ENCODE results near the gene MT1A. TPM values are rescaled to one million over a fixed set of nuclear protein-coding genes. Genes with fewer than 3 reads are reported as not detected.
"Not testable (repeated sequence)": the region's sequence is repeated elsewhere in the genome, so short reads cannot be mapped to it uniquely, and the experiment has no call there.

Gene MT1A
- total RNA-seq, 6 experiments from 2014 or later = 0.50 to 1.5 TPM; not detected in 4

DNA sequence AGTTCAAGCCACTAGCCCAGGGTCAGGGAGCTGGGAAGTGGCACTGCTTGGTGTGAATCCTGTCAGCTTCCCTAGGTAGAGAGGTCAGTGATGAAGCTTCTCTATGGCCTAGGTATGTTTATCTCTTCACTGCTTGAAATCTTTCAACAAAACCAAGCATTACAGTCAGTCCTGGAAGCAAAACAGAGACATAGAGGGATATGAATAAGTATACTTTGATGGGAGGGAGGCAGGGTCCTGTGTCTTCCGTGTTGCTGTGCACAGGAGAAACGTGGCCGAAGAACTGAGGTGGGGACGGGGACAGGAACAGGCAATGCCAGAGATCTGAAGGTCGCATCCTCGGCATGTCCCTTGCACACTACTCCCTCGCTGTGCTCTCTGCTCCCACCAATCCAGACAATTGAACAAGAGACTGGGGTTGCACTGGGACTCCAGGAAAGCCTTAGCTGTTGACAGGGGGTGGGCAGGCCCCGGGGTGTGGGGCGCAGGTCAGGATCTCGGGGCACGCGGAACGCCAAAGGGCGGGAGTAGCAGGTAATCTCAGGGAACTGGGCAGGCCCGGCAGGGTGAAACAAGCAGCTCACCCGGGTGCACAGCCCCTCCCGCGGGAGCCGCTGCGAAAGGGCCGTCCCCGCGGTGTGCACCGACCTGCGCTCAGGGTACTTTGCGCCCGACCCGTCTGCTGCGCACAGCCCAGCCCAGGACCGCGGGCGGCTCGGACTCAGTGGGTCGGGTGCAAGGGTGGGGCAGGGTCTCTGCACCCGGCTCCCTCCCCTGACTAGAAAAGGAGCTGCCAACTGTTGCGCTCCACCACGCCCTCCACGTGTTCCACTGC is 30.8 kb downstream of the MT1A start, which contains the start of gene MT1H:
Gene MT1H (plus strand): TSS at position 810 of the 835 bp plus-strand sequence. CDS start 71 bp downstream, outside the sequence.
- Mint-ChIP-seq H3K27me3 (ENCODE audit: insufficient read depth) (peaks cover 74% of the 10 kb centered on the region), H3K36me3 (ENCODE audit: low read depth) (no peaks in the 10 kb centered on the region; the same call in 1 of the 2 replicates), H3K4me1 (ENCODE audit: low read depth) (peaks cover 6% of the 10 kb centered on the region; the same call in 1 of the 2 replicates), H3K9me3 (no peaks in the 10 kb centered on the region), H3K4me3 (no peak within 1 kb of the TSS), H3K27ac (no peak within 1 kb of the TSS)
- DNase-seq = no peak
- TF ChIP-seq, protein P1, sequence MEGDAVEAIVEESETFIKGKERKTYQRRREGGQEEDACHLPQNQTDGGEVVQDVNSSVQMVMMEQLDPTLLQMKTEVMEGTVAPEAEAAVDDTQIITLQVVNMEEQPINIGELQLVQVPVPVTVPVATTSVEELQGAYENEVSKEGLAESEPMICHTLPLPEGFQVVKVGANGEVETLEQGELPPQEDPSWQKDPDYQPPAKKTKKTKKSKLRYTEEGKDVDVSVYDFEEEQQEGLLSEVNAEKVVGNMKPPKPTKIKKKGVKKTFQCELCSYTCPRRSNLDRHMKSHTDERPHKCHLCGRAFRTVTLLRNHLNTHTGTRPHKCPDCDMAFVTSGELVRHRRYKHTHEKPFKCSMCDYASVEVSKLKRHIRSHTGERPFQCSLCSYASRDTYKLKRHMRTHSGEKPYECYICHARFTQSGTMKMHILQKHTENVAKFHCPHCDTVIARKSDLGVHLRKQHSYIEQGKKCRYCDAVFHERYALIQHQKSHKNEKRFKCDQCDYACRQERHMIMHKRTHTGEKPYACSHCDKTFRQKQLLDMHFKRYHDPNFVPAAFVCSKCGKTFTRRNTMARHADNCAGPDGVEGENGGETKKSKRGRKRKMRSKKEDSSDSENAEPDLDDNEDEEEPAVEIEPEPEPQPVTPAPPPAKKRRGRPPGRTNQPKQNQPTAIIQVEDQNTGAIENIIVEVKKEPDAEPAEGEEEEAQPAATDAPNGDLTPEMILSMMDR (IDR thresholded peaks at IDR 0.05) = no peak

DNA sequence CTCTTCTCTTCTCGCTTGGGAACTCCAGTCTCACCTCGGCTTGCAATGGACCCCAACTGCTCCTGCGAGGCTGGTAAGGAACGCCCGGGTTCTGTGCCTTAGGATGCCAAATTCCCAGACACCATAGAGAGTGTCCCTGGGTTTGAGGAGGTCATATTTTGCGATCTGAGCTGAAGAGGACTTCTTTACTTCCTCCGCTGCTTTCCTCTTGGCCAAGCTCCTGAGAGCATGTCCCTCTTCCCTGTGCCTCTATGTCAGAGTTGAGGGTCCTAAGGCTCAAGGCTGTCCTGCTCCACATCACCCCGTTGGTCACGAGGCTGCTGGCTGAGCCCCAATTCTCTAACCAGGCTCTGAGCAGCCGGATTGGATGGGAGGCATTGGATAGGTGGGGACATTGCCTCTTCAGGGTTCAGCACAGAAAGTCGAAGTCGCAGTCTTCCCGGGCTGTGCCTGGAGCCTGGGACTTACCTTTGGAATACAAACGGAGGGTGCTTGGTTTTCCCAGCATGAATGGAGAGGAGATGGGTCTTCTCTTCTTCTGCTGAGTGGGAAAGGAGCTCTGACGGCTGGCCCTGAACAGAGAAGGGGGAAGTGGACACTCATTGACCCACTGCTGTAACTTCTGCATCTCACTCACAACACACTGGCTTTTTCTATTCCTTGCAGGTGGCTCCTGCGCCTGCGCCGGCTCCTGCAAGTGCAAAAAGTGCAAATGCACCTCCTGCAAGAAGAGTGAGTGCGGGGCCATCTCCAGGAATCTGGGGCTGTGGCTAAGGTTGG is 31.6 kb downstream of the MT1A start:
- peaks cover 7% of the 10 kb centered on the region; the same call in 1 of the 2 replicates for H3K4me1 Mint-ChIP-seq (ENCODE audit: low read depth)
- DNase-seq = no peak
- TF ChIP-seq, protein P1 (IDR thresholded peaks at IDR 0.05) = no peak
- peaks cover 72% of the 10 kb centered on the region for H3K27me3 Mint-ChIP-seq (ENCODE audit: insufficient read depth)
- no peak overlapping the region for H3K4me3 Mint-ChIP-seq
- H3K36me3 Mint-ChIP-seq (ENCODE audit: low read depth) = no peaks in the 10 kb centered on the region; the same call in 1 of the 2 replicates
- H3K9me3 Mint-ChIP-seq = no peaks in the 10 kb centered on the region
- no peak overlapping the region for H3K27ac Mint-ChIP-seq

DNA sequence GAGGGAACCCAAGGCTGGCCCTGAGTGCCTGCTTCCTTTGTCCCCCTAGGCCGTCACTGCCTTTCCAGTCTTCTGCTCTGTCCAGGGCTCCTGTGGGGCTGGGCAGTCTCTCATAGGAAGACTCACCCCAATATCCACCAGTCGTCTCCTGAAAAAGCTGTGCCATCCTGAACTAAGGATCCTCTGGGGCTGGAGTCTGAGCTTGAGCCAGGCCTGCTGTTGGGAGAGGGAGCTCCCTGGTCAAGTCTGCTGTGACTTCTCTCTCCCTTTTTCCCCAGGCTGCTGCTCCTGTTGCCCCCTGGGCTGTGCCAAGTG is 32.1 kb downstream of the MT1A start:
- H3K27me3 Mint-ChIP-seq (ENCODE audit: insufficient read depth) = peaks cover 71% of the 10 kb centered on the region

DNA sequence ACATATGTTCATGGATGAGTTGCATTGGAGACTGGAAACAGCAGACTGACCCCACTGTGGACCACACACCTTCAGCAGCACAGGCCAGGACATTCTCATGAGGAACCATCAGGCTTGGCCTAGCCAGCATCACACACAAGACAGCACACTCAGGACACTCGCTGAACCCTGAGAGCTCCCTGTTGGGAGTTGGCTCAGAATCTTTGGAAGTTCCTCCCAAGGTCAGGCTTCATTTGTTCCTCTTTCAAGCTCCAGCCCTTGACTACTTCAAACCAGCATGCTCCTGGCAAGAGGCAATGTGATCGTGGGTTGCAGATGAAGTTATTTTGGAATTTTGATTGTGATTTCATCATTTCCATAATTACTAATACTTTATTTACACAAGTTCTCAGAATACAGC is 33.2 kb downstream of the MT1A start:
- not testable (repeated sequence) for H3K36me3 Mint-ChIP-seq (ENCODE audit: low read depth); H3K9me3 Mint-ChIP-seq; H3K27ac Mint-ChIP-seq; H3K4me1 Mint-ChIP-seq (ENCODE audit: low read depth); DNase-seq; H3K4me3 Mint-ChIP-seq
- peaks cover 66% of the 10 kb centered on the region for H3K27me3 Mint-ChIP-seq (ENCODE audit: insufficient read depth)

More for the DNA sequence above, 32.1 kb downstream of the MT1A start:
- peaks cover 7% of the 10 kb centered on the region; the same call in 1 of the 2 replicates for H3K4me1 Mint-ChIP-seq (ENCODE audit: low read depth)
- H3K36me3 Mint-ChIP-seq (ENCODE audit: low read depth) = no peaks in the 10 kb centered on the region; the same call in 1 of the 2 replicates
- H3K4me3 Mint-ChIP-seq = no peak overlapping the region
- DNase-seq = no peak
- H3K9me3 Mint-ChIP-seq = no peaks in the 10 kb centered on the region
- TF ChIP-seq, protein P1 (IDR thresholded peaks at IDR 0.05) = no peak
- H3K27ac Mint-ChIP-seq = no peak overlapping the region

DNA sequence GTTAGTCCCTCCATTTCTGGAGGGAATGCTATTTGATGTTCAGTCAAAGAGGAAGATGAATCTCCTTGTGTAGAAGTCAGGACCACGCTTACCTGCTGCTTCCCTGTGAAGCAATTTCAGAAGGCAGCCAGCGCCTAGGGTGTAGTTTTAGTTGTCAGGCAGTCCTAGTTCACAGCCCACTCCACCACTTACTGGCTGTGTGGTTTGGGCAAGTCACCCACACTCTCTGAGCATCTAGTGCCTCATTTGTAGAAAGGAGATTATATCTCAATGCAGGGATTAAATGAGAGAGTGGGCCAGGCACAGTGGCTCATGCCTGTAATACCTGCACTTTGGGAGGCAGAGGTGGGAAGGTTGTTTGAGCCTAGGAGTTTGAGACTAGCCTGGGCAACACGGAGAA is 33.7 kb downstream of the MT1A start:
- not testable (repeated sequence) for H3K36me3 Mint-ChIP-seq (ENCODE audit: low read depth); H3K27ac Mint-ChIP-seq; H3K4me1 Mint-ChIP-seq (ENCODE audit: low read depth); DNase-seq; H3K9me3 Mint-ChIP-seq; H3K4me3 Mint-ChIP-seq
- H3K27me3 Mint-ChIP-seq (ENCODE audit: insufficient read depth) = peaks cover 70% of the 10 kb centered on the region

DNA sequence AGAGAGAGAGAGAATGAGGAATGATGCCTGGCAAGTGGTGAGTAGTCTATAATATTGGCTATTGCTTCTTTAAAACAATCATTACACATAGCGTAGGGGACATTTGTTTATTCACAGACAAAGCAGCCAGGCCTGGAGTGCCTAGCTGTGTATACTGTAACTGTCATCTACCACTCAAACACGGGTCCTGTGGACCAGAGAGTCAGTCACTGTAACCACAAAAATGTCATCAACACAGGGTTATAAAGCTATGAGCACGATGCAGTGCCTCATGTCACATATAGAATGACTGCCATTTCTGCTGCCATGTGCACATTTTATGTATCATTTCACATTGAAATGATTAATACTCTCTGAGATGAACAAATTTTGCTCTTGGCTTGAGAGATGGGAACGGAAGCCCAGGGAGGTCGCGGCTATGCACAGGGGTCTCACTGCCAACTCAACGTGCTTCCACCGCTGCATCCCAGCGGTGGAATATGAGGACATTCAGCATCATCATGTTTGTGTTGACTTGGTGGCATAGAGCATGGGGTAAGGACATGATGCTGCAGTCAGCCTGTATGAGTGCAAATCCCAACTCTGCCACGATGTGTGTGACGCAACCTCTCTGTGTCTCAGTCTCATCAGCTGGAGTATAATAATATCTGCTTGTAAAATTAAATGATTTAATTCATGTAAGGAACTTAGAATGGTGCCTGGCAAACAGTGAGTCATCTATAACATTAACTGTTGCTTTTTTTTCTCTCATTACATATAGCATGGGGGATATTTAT is 34.5 kb downstream of the MT1A start:
- no peaks in the 10 kb centered on the region; the same call in 1 of the 2 replicates for H3K36me3 Mint-ChIP-seq (ENCODE audit: low read depth)
- no peak overlapping the region for H3K4me3 Mint-ChIP-seq
- TF ChIP-seq, protein P1 (IDR thresholded peaks at IDR 0.05) = no peak
- peaks cover 70% of the 10 kb centered on the region for H3K27me3 Mint-ChIP-seq (ENCODE audit: insufficient read depth)
- peaks cover 7% of the 10 kb centered on the region; the same call in 1 of the 2 replicates for H3K4me1 Mint-ChIP-seq (ENCODE audit: low read depth)
- H3K9me3 Mint-ChIP-seq = no peaks in the 10 kb centered on the region
- no peak overlapping the region for H3K27ac Mint-ChIP-seq
- no peak for DNase-seq

Measured in HFFc6 (cell line).